ENCODE measurements around the gene CIRBP. TPM values are rescaled to one million over a fixed set of nuclear protein-coding genes. Genes with fewer than 3 reads are reported as not detected.
"Not testable (repeated sequence)": the region's sequence is repeated elsewhere in the genome, so short reads cannot be mapped to it uniquely, and the experiment has no call there.

CIRBP gene
- total and polyA plus RNA-seq, 2 donors: 229 to 693 TPM

- H3K36me3 ChIP-seq (ENCODE audit: control insufficient read depth in 2 of 2, insufficient read depth in 2 of 2, low read length in 1 of 2): peaks cover 14 to 15% of the 10 kb centered on the region in 2 donors
- H3K9me3 ChIP-seq (ENCODE audit: control insufficient read depth in 2 of 2, insufficient read depth in 1 of 2, low read length in 1 of 2); H3K4me3 ChIP-seq (ENCODE audit: low read length in 2 of 2); DNase-seq (ENCODE audit: low read depth in 6 of 9, low spot score in 9 of 9); H3K27ac ChIP-seq (ENCODE audit: low read depth in 1 of 2, low read length in 1 of 2); H3K27me3 ChIP-seq (ENCODE audit: control insufficient read depth in 2 of 2, insufficient read depth in 1 of 2, low read length in 1 of 2): not testable (repeated sequence)
- peaks cover 9 to 39% of the 10 kb centered on the region in 2 donors for H3K4me1 ChIP-seq (ENCODE audit: control insufficient read depth in 2 of 2, insufficient read depth in 2 of 2, low read length in 2 of 2)
- WGBS: 88% methylated on average over 27 of the region's 27 CpGs
Observed at GRCh38 chr19:1246265-1247087, 22.7 kb upstream of the CIRBP start.

GRCh38 chr19:1247748-1248138 lies 21.4 kb upstream of the CIRBP start:
- Histone ChIP-seq H3K27ac (ENCODE audit: low read depth in 1 of 2, low read length in 1 of 2) (peak overlapping the region; percentile 71 to 86), H3K4me1 (ENCODE audit: control insufficient read depth in 2 of 2, insufficient read depth in 2 of 2, low read length in 2 of 2) (peaks cover 8 to 41% of the 10 kb centered on the region in 2 donors), H3K9me3 (ENCODE audit: control insufficient read depth in 2 of 2, insufficient read depth in 1 of 2, low read length in 1 of 2) (no peaks in the 10 kb centered on the region), H3K27me3 (ENCODE audit: control insufficient read depth in 2 of 2, insufficient read depth in 1 of 2, low read length in 1 of 2) (peaks cover 0 to 5% of the 10 kb centered on the region in 2 donors), H3K36me3 (ENCODE audit: control insufficient read depth in 2 of 2, insufficient read depth in 2 of 2, low read length in 1 of 2) (peaks cover 17 to 20% of the 10 kb centered on the region in 2 donors), H3K4me3 (ENCODE audit: low read length in 2 of 2) (peak overlapping the region in 1 of 2 donors; percentile 99)
- no peak for DNase-seq (ENCODE audit: low read depth in 6 of 9, low spot score in 9 of 9)
- WGBS: 85% methylated on average over 8 of the region's 8 CpGs

- peak within 1 kb of the TSS; percentile 33 to 99 for H3K4me3 ChIP-seq (ENCODE audit: low read length in 2 of 2)
- DNase-seq (ENCODE audit: low read depth in 6 of 9, low spot score in 9 of 9): peak in 2 of 9 donors; percentile 39 to 65
- no peaks in the 10 kb centered on the region for H3K9me3 ChIP-seq (ENCODE audit: control insufficient read depth in 2 of 2, insufficient read depth in 1 of 2, low read length in 1 of 2)
- peaks cover 17 to 23% of the 10 kb centered on the region in 2 donors for H3K36me3 ChIP-seq (ENCODE audit: control insufficient read depth in 2 of 2, insufficient read depth in 2 of 2, low read length in 1 of 2)
- peak within 1 kb of the TSS; percentile 86 to 89 for H3K27ac ChIP-seq (ENCODE audit: low read depth in 1 of 2, low read length in 1 of 2)
- H3K4me1 ChIP-seq (ENCODE audit: control insufficient read depth in 2 of 2, insufficient read depth in 2 of 2, low read length in 2 of 2): peaks cover 10 to 46% of the 10 kb centered on the region in 2 donors
- WGBS: 1% methylated on average over 60 of the region's 60 CpGs
- peaks cover 0 to 5% of the 10 kb centered on the region in 2 donors for H3K27me3 ChIP-seq (ENCODE audit: control insufficient read depth in 2 of 2, insufficient read depth in 1 of 2, low read length in 1 of 2)
Observed at GRCh38 chr19:1248139-1248785, 20.9 kb upstream of the CIRBP start, which contains the start of gene MIDN. Gene MIDN (plus strand): TSS chr19:1248583. CDS start chr19:1250297, 1,714 bp downstream.

GRCh38 chr19:1248786-1249297 lies 20.3 kb upstream of the CIRBP start:
- Histone ChIP-seq H3K9me3 (ENCODE audit: control insufficient read depth in 2 of 2, insufficient read depth in 1 of 2, low read length in 1 of 2) (no peaks in the 10 kb centered on the region), H3K27me3 (ENCODE audit: control insufficient read depth in 2 of 2, insufficient read depth in 1 of 2, low read length in 1 of 2) (peaks cover 0 to 5% of the 10 kb centered on the region in 2 donors), H3K36me3 (ENCODE audit: control insufficient read depth in 2 of 2, insufficient read depth in 2 of 2, low read length in 1 of 2) (peaks cover 20 to 24% of the 10 kb centered on the region in 2 donors), H3K4me1 (ENCODE audit: control insufficient read depth in 2 of 2, insufficient read depth in 2 of 2, low read length in 2 of 2) (peaks cover 16 to 48% of the 10 kb centered on the region in 2 donors), H3K4me3 (ENCODE audit: low read length in 2 of 2) (peak overlapping the region; percentile 33 to 99), H3K27ac (ENCODE audit: low read depth in 1 of 2, low read length in 1 of 2) (peak overlapping the region; percentile 64 to 84)
- DNase-seq (ENCODE audit: low read depth in 6 of 9, low spot score in 9 of 9): peak in 5 of 9 donors; percentile 65 to 87 (median 83)
- under 1% methylated on average over 74 of the region's 74 CpGs for WGBS

- WGBS: under 1% methylated on average over 102 of the region's 102 CpGs
- H3K36me3 ChIP-seq (ENCODE audit: control insufficient read depth in 2 of 2, insufficient read depth in 2 of 2, low read length in 1 of 2): peaks cover 23 to 30% of the 10 kb centered on the region in 2 donors
- peak in 8 of 9 donors; percentile 92 to 99 (median 98) for DNase-seq (ENCODE audit: low read depth in 6 of 9, low spot score in 9 of 9)
- peak overlapping the region; percentile 89 to 99 for H3K4me3 ChIP-seq (ENCODE audit: low read length in 2 of 2)
- peak overlapping the region; percentile 94 to 97 for H3K27ac ChIP-seq (ENCODE audit: low read depth in 1 of 2, low read length in 1 of 2)
- H3K27me3 ChIP-seq (ENCODE audit: control insufficient read depth in 2 of 2, insufficient read depth in 1 of 2, low read length in 1 of 2): peaks cover 0 to 5% of the 10 kb centered on the region in 2 donors
- H3K9me3 ChIP-seq (ENCODE audit: control insufficient read depth in 2 of 2, insufficient read depth in 1 of 2, low read length in 1 of 2): peaks cover 0 to under 1% of the 10 kb centered on the region in 2 donors
- peaks cover 18 to 43% of the 10 kb centered on the region in 2 donors for H3K4me1 ChIP-seq (ENCODE audit: control insufficient read depth in 2 of 2, insufficient read depth in 2 of 2, low read length in 2 of 2)
Observed at GRCh38 chr19:1249298-1249989, 19.7 kb upstream of the CIRBP start.

- H3K4me3 ChIP-seq (ENCODE audit: low read length in 2 of 2): peak overlapping the region; percentile 89 to 99
- peaks cover 0 to 6% of the 10 kb centered on the region in 2 donors for H3K9me3 ChIP-seq (ENCODE audit: control insufficient read depth in 2 of 2, insufficient read depth in 1 of 2, low read length in 1 of 2)
- peaks cover 14 to 38% of the 10 kb centered on the region in 2 donors for H3K4me1 ChIP-seq (ENCODE audit: control insufficient read depth in 2 of 2, insufficient read depth in 2 of 2, low read length in 2 of 2)
Observed at GRCh38 chr19:1249990-1250436, 19.1 kb upstream of the CIRBP start.

GRCh38 chr19:1250437-1251260 lies 18.5 kb upstream of the CIRBP start:
- under 1% methylated on average over 90 of the region's 90 CpGs for WGBS
- peak in 4 of 9 donors; percentile 63 to 87 (median 76) for DNase-seq (ENCODE audit: low read depth in 6 of 9, low spot score in 9 of 9)
- Histone ChIP-seq H3K36me3 (ENCODE audit: control insufficient read depth in 2 of 2, insufficient read depth in 2 of 2, low read length in 1 of 2) (peaks cover 25 to 35% of the 10 kb centered on the region in 2 donors), H3K27ac (ENCODE audit: low read depth in 1 of 2, low read length in 1 of 2) (peak overlapping the region; percentile 92 to 97), H3K4me1 (ENCODE audit: control insufficient read depth in 2 of 2, insufficient read depth in 2 of 2, low read length in 2 of 2) (peaks cover 14 to 36% of the 10 kb centered on the region in 2 donors), H3K27me3 (ENCODE audit: control insufficient read depth in 2 of 2, insufficient read depth in 1 of 2, low read length in 1 of 2) (peaks cover 0 to 5% of the 10 kb centered on the region in 2 donors), H3K4me3 (ENCODE audit: low read length in 2 of 2) (peak overlapping the region; percentile 89 to 99), H3K9me3 (ENCODE audit: control insufficient read depth in 2 of 2, insufficient read depth in 1 of 2, low read length in 1 of 2) (peaks cover 0 to 7% of the 10 kb centered on the region in 2 donors)

More at GRCh38 chr19:1249990-1250436, 19.1 kb upstream of the CIRBP start:
- peaks cover 24 to 30% of the 10 kb centered on the region in 2 donors for H3K36me3 ChIP-seq (ENCODE audit: control insufficient read depth in 2 of 2, insufficient read depth in 2 of 2, low read length in 1 of 2)
- H3K27ac ChIP-seq (ENCODE audit: low read depth in 1 of 2, low read length in 1 of 2): peak overlapping the region; percentile 94 to 97
- DNase-seq (ENCODE audit: low read depth in 6 of 9, low spot score in 9 of 9): no peak
- H3K27me3 ChIP-seq (ENCODE audit: control insufficient read depth in 2 of 2, insufficient read depth in 1 of 2, low read length in 1 of 2): peaks cover 0 to 5% of the 10 kb centered on the region in 2 donors
- under 1% methylated on average over 67 of the region's 67 CpGs for WGBS

Measured in thymus (tissue), 11 donors.